Retinal pigment epithelial cell (primary cell): Measurements from ENCODE around the gene TOM1L2.

ENCODE experiments used
- DNase-seq: peaks from one replicate; pipeline ENCODE4 v3.0.0-alpha.2; 2010; ENCODE audit warnings: low read depth
- H3K4me3 ChIP-seq: 2 replicates; pipeline ENCODE4 v1.5.1; 2011; ENCODE audit warnings: mild to moderate bottlenecking, low read length, control low read depth, moderate library complexity
- TF ChIP-seq, protein P1 (sequence below): conservative IDR thresholded peaks from 2 replicates; pipeline ENCODE4 v1.5.1; 2011; ENCODE audit warnings: low read depth, low read length, control low read depth, inconsistent platforms

Gene TOM1L2

DNA sequence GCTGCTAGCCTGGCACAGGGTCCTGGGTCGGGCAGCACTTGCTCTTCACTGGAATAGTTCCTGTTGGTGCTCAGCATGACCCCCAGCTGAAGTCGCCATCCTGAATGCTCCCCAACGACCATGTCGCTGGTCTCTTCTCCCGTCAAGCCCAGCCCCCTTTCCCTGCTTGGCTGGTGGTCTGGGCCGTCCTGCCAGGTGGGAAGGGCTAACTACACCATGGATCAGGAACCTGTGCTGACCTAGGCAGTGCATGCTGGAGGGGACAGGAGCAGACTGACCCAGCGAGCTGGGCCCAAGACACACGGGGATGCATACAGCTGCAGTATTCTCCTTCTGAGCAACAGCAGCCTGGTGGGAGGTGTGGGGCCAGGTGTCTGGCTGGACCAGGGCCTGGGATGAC is 126.2 kb downstream of the TOM1L2 start:
- no peak overlapping the region for H3K4me3 ChIP-seq
- no peak for DNase-seq
- TF ChIP-seq, protein P1, sequence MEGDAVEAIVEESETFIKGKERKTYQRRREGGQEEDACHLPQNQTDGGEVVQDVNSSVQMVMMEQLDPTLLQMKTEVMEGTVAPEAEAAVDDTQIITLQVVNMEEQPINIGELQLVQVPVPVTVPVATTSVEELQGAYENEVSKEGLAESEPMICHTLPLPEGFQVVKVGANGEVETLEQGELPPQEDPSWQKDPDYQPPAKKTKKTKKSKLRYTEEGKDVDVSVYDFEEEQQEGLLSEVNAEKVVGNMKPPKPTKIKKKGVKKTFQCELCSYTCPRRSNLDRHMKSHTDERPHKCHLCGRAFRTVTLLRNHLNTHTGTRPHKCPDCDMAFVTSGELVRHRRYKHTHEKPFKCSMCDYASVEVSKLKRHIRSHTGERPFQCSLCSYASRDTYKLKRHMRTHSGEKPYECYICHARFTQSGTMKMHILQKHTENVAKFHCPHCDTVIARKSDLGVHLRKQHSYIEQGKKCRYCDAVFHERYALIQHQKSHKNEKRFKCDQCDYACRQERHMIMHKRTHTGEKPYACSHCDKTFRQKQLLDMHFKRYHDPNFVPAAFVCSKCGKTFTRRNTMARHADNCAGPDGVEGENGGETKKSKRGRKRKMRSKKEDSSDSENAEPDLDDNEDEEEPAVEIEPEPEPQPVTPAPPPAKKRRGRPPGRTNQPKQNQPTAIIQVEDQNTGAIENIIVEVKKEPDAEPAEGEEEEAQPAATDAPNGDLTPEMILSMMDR: no peak

- no peak overlapping the region for H3K4me3 ChIP-seq
- TF ChIP-seq, protein P1: no peak
- DNase-seq: no peak
Observed at GRCh38 chr17:17845046-17845775, 127.0 kb downstream of the TOM1L2 start.

GRCh38 chr17:17844500-17844899 is 127.7 kb downstream of the TOM1L2 start:
- TF ChIP-seq, protein P1: no peak
- no peak for DNase-seq
- H3K4me3 ChIP-seq: no peak overlapping the region

DNA sequence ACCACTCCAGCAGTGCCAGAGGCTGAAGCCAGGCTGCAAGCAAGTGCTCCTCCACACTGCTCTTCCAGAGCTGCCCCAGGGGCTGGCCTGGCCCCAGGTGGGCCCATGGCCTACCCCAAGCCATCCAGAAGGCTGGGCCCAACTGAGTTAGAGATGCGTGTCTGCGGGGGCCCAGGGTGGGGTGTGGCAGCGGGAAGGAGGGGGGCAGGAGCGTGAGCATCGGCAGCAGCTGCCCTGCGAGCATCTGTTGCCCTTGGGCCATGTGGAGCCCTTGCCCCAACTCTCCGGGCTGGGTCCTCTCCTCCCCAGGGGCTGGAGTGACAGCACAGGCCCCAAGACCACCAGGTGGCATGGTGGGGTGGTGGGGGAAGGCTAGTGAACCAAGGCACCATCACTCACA is 128.1 kb downstream of the TOM1L2 start:
- no peak overlapping the region for H3K4me3 ChIP-seq
- DNase-seq: no peak
- TF ChIP-seq, protein P1: no peak

DNA sequence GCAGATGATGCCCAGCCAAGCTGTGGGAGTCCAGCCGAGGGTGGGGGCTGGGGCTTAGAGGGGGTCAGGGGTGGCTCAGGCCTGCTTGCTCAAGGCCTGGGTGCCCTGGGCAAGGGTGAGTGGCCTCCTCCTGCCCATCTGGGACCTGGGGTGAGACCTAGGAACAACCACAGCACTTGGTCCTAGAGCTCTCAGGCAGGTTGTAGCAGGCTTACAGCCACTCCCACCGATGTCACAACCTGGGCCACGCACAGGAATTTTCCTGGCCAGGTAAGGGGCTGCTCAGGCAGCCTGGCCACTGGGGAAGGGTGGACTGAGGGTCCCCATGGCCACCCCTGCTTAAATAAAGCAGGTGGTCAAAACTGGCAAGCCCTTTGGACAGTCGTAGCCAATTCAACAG is 129.1 kb downstream of the TOM1L2 start:
- TF ChIP-seq, protein P1: no peak
- H3K4me3 ChIP-seq: no peak overlapping the region
- no peak for DNase-seq

DNA sequence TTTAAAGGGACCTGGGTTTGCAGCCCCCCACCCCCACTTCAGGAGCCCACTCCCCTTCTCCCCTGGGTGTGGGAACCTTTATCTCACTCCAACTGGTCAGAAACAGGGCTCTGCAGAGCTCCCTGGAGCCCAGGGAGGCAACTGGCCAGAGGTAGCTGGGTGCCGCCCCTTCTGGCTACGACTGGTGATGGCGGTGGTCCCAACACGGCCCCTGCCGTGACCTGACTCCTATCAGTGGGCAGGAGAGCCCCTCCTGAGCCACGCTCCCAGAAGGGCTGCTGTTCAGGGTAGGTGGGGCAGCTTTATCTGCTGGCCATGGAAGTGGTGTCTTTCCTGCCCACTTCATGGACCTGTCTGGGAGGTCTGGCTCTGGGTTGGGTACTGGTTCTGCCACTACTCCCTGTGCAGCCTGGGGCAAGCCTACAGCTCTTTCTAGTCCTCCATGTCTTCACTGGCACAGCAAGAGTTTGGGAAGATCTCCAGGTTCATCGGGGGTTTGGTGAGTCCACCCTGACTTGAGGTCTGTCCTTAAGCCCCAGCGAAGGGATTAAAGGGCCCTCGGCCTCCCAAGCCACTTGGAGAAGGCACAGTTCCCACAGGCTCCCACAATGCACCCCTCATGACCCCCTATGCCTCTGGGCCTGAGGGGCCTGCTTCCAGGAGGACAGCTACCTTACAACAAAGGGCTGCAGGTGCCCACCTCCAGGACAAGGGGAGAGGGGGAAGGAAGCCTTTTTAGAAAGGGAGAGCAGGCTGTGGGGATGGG is 129.9 kb downstream of the TOM1L2 start:
- DNase-seq: no peak
- H3K4me3 ChIP-seq: no peak overlapping the region

More for the DNA sequence above, 129.9 kb downstream of the TOM1L2 start:
- TF ChIP-seq, protein P1: no peak
